HG03439 (cell line): ENCODE data around the gene SKI.

ENCODE experiments used
- ATAC-seq: cut with Tn5 transposase; IDR thresholded peaks from one replicate; pipeline ENCODE4 v1.9.1; 2021; ENCODE audit warnings: mild to moderate bottlenecking, moderate library complexity; ENCODE audit not compliant: unreplicated experiment

SKI gene

DNA sequence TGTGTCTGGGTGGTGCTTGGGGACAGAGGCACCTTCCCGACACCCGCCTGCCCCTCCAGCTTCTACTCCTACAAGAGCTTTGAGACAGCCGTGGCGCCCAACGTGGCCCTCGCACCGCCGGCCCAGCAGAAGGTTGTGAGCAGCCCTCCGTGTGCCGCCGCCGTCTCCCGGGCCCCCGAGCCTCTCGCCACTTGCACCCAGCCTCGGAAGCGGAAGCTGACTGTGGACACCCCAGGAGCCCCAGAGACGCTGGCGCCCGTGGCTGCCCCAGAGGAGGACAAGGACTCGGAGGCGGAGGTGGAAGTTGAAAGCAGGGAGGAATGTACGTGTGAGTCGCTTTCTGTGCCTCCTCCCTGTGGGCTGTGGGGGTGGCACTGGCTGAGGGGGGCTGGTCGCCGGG lies 75.7 kb downstream of the SKI start:
- ATAC-seq = no peak

DNA sequence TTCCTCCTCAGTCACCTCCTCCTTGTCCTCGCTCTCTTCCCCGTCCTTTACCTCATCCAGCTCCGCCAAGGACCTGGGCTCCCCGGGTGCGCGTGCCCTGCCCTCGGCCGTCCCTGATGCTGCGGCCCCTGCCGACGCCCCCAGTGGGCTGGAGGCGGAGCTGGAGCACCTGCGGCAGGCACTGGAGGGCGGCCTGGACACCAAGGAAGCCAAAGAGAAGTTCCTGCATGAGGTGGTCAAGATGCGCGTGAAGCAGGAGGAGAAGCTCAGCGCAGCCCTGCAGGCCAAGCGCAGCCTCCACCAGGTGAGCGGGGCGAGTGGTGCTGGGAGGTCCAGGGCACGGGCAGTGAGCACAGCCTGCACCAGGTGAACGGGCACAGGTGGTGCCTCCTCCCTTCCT lies 76.2 kb downstream of the SKI start:
- ATAC-seq = no peak

DNA sequence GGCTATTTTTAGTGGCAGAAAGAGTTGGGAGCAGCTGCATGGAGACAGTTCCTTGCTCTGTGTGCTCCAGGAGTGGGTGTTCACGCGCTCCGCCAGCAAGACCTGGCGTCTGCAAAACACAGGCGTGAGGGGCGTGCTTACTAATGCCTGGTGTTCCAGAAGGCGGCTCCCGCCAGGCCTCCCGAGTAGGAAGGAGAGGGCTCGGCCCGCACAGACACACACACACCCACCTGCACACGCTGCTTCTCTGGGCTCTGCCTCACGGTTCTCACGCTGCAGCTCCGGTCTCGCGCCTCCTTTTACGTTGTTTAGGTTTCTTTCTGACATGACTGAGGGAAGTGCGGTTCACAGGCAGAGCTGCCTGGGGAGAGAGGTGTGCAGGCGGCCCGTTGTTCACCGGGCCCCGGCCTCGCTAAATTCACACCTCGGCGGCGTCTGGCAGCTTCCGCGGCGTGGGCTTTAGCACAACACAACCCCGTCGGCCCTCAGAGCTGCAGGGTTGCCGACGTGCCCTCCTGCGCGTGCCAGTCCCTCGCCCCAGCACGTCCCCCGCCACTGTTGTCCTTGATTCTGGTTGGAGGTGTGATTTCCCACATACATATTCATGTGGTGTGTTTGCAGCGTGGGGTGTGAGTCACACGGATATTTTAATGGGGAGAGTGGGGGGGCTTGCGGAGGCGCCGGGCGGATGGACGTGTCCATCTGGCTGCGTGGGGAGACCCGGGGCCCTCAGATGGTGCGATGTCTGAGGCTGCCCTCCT lies 77.0 kb downstream of the SKI start:
- no peak for ATAC-seq

DNA sequence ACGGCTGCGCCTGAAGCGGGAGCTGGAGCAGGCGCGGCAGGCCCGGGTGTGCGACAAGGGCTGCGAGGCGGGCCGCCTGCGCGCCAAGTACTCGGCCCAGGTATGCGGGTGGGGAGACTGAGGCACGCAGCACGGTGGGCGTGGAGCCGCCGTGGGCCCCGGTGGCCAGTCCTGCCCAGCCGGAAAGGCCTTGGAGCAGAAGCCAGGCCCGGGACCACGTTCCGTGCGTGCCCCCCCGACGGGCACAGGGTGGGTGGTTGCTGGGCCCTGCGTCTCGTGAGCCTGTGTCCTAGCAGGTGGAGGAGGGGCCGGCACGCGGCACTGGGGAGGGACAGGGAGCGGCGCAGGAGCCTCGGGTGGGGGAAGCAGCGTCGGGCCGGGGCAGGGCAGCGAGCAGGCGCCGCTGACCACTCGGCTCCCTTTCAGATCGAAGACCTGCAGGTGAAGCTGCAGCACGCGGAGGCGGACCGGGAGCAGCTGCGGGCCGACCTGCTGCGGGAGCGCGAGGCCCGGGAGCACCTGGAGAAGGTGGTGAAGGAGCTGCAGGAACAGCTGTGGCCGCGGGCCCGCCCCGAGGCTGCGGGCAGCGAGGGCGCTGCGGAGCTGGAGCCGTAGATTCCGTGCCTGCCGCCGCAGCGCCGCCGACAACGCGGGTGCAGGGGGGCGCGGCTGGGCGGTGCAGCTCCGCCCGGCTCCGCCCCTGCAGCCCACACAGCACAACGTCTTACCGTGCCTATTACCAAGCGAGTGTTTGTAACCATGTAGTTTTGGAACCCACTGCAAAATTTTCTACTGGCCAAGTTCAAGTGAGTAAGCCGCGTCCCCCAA lies 78.2 kb downstream of the SKI start:
- no peak for ATAC-seq

DNA sequence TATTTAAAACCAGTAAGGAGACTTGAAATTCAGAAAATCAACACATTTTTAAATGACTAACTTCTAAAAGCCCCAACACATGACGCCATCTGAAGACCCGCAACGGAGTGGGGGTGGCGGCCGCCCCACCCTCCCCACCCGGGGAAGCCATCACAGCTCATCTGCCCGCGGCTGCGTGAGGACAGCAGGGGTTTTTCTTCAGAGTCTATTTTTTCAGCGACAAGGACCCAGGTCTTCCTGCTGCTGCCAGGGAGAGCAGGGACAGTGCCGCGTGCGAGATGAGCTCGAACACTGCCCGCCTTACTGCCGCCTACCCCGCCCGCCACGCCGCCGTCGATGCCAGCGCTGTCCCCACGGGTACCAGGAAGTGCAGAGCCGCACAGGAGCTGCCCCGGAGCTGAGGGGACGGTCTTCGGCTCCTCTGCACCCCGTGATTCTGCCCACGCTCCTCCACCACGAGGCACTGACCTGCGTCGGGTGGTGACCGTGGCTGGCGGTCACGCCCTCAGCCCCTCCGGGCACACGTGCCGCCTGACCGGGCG lies 79.0 kb downstream of the SKI start:
- no peak for ATAC-seq

DNA sequence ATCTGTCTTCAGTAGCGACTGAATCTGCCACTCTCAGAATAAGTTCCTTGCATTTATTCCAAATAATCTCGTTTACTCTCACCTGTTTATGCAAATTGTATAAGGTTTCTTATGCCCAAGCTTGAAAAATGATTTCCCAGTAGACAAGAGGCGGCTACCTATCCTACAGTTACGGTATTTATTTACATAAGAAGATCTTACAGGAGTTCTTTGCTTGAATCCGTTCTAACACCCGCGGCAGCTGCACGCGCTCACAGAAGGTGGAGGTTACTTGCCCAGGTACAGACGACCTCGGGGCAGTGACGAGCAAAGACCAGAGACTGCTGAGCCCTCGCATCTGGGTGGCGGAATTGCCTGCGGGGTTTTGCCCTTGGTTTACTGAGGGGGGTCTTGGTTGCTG lies 79.9 kb downstream of the SKI start:
- no peak for ATAC-seq

DNA sequence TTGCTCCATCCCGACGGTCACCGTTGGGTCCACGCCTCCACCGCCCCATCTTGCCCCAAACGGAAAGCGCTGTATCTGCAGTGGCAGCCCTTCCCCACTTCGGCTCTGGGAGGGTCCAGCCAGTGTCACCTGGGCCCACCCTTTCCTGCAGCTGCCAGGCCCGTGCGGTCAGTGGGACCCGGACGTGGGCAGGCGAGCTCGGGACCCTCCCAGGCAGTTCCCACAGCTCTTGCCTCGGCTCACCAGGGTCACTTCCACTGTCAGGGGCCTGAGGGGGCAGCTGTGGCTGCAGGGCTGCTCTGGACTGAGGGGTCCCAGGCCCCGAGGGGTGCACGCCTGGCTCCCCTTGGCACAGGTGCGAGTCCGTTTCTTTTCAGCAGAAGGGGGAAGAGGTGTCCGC lies 80.7 kb downstream of the SKI start:
- no peak for ATAC-seq

DNA sequence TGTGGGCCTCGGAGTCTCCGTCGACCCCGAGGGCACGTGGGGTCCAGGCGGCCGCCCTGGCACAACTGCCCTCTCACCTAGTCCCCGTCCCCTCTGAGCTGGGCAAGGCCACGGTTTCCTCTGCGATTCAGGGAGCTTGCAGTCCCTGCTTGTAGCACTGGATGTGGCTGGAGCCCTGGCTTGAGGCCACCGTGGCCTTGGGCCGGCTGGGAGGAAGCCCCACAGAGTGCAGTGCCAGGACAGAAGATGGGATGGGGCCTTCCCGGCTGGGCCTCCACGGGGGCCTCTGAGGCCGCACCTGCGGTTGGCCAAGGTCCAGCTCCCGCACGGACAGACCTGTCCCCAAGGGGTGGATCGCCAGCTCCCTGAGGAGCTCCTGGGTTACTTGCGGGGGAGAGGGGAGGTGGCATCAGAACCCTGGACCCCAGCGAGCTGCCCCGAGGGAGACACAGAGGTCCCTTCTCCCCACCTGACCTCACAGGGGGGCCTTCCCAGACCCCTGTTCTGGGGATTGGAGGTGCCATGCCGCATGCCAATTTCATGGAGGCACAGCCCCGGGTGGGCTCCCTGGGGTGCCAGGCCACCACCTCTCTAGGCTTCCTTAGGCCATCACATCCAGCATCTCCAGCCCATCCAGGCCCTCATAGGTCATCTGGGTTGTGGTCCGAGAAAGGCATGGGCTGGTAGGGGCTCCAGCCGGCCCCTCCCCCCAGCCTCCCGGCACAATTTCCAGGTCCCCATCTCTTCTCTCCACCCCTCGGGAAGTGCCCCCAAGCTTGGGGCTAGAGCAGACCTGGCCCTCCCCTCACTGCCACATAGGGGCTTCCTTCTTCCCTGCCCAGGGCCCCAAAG lies 82.4 kb downstream of the SKI start:
- no peak for ATAC-seq

DNA sequence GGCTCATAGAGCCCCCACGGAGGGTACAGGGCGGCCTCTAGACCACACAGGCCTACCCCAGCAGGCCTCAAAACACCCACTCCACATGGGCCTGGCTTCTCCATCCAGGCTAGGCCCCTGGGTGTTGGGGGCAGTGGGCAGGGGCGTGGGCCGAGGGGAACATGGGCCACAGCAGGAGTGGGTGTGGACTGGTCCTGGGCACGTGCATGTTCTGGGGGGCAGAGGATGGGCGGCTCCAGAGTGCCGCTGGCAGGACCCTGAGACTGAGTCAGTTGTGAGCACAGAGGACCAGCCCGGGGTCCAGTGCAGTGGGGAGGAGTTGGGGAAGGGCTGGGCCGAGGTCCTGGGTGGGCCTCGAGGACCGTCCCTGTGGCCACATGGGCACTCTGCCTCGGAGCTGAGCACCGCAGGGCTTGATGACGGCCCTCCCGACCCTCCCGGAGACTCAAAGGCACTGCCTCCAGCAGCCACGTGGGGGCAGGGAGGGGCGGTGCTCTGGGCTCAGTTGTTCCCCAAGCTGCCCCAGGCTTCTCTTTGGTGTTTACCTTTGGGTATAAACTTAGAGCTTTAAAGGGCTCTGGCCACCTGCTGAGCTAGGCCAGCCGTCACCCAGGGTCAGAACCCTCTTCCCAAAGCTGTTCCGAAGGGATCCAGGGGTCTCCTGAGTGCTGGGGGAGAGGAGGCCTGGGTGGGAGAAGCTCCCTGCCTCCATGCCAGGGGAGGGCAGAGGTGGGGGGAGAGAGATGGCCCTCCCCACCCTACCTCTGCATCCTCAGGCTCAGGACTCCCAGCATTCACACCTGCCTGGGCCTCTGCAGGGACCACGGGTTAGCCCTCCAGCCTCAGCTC lies 83.3 kb downstream of the SKI start:
- ATAC-seq = no peak

DNA sequence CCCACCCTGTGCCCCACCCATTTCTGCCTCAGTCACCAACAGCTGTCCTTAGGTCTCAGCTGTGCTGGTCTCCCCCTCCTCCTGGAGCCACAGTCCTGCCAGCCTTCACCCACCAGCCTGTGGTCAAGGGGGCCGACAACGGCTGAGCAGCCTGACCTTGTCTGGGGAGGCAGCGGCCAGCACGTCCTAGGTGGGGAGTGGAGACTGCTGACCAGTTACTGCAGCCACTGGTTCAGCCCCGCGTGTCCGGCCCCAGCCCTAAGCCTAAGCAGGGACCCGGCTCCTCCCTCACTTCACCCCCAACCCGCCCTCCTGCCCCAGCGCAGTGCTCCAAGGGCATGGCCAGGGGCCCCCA lies 84.0 kb downstream of the SKI start:
- no peak for ATAC-seq

DNA sequence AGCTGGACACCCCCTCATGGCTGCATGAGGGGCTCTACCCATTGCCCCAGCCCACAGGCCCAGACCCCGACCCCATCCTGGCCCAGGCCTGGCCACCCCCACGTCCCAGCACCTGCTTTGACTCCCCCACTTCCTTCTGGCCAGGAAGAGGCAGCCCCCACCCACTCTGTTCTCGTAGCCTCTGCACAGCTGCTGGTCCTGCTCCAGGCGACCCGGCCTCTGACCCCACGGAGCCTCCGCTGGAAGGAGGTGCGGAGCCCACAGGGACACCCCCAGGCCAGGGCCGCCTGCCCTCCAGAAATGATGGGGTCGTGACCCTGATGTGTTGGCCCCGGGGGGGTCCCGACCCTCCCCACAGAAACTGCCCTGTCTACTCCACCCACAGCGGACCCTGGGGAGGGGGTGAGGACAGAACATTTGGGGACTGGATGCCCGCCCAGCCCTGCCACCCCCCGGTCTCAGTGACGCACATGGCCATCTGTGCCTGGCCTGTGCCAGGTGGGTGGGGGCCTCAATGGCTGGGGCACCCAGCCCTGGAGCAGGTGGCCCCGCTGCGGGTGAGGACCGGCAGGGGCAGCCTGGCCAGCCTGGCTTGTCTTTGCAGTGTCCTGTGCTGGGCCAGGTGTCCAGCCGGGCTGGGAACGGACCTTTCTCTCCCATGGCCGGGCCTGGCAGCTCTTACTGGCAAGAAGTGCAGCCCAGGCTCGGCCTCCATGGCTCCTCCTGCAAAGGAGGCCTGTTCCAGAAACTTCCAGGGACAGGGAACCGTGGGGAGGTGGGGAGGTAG lies 84.6 kb downstream of the SKI start:
- ATAC-seq = no peak

DNA sequence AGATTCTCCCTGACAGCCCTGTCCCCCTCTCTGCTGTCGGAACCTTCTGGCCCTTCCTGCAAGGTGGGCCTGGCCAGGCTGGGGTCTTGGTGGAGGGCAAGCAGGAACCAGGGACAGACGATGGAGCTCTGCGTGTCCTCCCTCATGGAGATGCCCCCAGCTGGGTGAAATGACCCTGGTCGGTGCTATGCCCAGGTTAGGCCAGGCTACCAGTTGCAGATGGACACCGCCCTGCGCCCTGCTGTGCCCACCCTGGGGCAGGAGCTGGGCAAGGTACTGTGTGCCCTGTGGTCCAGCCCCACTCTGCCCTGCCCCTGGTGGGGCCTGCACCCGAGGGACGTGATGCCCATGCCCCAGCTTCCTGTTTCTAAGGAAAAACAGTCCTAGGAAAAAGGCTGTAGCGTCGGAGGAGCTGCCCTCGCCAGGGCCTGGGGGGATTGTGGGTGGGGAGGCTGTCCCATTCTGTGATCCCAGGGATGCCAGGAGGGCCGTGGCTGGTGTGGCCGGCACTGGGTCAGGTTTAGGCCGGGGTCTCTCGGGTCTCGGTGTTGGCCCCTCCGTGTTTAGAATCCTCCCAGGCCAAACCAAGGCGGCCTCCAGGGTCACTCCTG lies 85.6 kb downstream of the SKI start:
- no peak for ATAC-seq

DNA sequence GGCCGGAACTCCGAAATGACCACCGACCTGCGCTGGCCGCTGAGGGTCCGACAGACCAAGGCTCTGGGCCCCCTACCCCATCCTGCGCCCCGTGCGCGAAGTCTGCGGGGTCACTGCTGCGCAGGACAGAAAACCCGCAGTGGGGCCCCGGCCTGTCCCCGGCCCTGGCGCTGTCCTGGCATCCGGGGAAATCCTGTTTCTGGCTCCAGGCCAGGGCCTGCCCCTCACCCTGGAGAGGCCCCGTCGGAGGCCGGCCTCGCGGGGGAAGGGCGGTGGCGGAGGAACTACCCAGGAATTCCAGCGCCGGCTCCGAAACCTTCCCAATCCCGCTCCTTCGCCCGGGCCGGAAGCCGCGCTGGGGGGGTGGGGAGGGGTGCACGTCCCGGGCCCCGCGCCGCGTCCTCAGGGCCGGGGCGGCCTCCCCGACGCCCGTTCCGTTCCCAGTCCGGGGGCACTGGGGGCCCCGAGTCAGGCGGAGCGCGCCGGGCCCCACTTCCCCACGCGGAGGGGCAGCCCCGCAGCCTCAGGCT lies 86.2 kb downstream of the SKI start:
- no peak for ATAC-seq

DNA sequence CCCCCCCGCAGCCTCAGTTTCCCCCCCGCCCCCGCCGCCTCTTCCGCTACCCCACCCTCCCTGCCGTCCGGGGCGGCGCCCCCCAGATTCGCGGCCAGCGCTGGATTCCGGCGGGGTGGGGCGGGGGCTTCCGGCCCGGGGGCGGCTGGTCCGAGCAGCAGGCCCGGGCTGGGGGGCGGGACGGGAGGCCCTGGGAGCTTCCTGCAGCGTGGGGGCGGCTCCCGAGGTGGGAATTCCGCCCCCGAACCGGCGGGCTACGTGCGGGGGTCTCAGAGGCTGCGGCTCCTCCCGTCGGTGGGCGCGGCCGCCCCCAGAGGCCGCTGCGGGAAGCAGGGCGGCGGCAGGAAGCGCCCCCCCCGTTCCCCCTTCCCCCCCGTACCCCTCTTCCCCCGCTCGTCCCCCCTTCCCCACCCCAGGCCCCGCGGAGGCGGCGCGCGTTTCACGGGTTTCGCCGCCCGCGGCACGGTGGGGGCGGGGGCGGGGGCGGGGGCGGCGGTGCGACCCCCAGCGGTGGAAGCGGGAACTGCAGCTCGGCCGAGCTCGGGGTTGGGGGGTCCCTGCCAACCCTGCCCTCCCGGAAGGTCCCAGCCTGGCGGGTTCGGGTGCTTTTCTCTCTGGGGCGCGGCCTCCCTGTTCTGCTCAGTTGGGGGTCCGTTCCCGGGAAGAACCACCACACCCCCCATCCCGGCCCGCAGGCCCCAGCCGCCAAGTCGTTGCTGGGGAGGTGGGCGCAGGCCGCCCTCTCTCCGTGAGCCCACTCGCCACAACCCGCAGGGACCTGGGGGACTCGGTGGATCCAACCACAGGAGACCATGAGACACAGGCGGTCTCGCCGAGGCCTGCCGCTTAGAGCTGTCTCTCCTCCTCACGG lies 86.9 kb downstream of the SKI start:
- no peak for ATAC-seq

DNA sequence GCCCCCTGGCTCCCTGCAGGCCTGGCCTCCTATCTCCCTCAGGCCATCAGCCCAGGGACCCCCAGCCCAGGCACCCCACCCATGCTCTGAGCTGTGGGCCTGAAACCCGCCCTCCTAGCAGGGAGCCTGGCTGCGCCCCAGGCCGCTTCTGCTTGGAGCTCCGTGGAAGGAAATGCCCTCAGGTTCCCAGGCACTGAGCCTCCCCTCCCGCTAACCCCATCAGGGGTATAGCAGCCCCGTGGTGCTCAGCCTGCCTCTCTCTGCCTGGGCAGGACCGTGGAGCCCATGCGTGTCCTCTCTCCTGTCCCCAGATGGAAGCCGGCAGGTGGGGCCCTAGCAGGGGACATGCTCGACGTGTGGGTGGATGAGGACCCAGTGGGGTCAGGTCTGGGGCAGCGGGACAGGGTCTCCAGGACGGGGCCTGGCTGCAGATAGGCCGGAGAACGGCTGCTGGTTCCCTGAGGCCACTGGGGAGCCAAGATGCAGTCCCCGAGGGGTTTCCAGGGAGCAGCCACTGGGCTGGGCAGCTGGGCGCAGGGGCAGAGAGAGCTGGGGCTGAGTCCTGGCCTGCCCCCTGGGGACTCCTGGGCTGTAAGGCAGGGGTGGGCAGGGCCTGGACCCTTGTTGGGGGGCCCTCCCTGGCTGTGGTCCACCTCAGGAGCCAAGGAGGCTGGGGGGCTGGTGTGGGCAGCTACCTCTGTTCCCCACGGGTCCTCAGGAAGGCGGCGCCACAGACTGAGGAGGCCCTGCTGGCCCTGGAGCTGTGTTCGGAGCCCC lies 87.7 kb downstream of the SKI start:
- no peak for ATAC-seq

DNA sequence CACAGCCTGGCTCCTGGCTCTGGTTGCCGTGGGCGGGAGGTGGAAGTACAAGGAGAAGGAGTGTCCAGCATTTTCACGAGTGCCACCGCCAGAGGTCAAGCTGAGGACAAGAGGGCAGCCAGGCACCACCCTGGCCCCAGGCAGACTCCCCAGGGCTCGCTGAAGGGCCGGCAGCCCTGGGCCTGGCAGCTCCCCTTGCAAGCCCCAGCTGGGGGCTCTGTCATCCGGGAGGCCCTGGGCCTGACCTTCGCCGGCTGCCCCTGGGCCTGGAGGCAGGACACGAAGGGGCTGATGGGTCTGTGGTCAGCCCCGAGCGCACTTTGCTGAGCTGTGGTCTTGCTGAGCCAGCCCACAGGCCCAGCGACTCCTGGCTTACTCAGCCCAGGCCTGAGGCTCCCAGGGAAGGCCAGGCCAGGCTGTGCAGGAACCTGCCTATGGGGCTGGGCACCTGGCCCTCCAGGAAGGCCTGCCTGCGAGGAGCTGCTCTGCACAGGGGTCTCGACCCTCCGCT lies 88.4 kb downstream of the SKI start:
- no peak for ATAC-seq
